Vagina (tissue), 2 donors: ENCODE data around the gene WDR62.

Experiments used
- POLR2A ChIP-seq, 2 donors: fragments of 450-650 bp; IDR thresholded peaks; one replicate each; pipeline ENCODE4 v1.6.1; 2017; ENCODE audit warnings: antibody characterized with exemption in 2 of 2, mild to moderate bottlenecking in 2 of 2, moderate library complexity in 2 of 2
- TF ChIP-seq, protein P1 (sequence below), 3 experiments: fragments of 450-650 bp in 2 of 3; fragments of 200-600 bp in 1 of 3; sonication (generic) in 1 of 3; IDR thresholded peaks; one replicate each; pipeline ENCODE4 v1.5.1; 2017 to 2019; ENCODE audit warnings: antibody characterized with exemption in 3 of 3, mild to moderate bottlenecking in 2 of 3, moderate library complexity in 2 of 3

DNA sequence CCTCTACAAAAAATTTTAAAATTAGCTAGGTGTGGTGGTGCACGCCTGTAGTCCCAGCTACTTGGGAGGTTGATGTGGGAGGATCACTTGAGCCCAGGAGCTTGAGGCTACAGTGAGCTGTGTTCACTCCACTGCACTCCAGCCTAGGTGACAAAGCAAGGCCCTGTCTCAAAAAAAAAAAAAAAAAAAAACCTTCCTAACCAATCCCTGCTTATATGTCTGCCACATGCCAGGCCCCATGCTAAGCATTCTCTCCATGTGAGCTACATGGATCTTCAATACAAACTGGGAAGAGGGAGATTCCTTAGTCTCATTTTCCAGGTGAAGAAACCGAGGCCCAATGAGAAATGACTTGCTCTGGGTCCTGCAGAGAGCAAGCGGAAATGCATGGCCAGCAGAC is 54.0 kb downstream of the WDR62 start:
- TF ChIP-seq POLR2A (IDR thresholded peaks at IDR 0.05), result no peak
- TF ChIP-seq, protein P1, sequence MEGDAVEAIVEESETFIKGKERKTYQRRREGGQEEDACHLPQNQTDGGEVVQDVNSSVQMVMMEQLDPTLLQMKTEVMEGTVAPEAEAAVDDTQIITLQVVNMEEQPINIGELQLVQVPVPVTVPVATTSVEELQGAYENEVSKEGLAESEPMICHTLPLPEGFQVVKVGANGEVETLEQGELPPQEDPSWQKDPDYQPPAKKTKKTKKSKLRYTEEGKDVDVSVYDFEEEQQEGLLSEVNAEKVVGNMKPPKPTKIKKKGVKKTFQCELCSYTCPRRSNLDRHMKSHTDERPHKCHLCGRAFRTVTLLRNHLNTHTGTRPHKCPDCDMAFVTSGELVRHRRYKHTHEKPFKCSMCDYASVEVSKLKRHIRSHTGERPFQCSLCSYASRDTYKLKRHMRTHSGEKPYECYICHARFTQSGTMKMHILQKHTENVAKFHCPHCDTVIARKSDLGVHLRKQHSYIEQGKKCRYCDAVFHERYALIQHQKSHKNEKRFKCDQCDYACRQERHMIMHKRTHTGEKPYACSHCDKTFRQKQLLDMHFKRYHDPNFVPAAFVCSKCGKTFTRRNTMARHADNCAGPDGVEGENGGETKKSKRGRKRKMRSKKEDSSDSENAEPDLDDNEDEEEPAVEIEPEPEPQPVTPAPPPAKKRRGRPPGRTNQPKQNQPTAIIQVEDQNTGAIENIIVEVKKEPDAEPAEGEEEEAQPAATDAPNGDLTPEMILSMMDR (IDR thresholded peaks at IDR 0.05), result no peak
